Activated gamma-delta T cell treated with anti-CD3 and anti-CD28 coated beads, Interleukin-2, amount 50 U/mL, for 16 hours (primary cell): Measurements from ENCODE around the gene HDHD2.
A peak's percentile ranks its signal among the peaks of the same experiment; 100 is the strongest.
"Not testable (repeated sequence)": the region's sequence is repeated elsewhere in the genome, so short reads cannot be mapped to it uniquely, and the experiment has no call there.

Source experiments
- DNase-seq: peaks from one replicate; pipeline ENCODE4 v3.0.0-alpha.2; 2020; ENCODE audit warnings: low read depth

Gene HDHD2, protein sequence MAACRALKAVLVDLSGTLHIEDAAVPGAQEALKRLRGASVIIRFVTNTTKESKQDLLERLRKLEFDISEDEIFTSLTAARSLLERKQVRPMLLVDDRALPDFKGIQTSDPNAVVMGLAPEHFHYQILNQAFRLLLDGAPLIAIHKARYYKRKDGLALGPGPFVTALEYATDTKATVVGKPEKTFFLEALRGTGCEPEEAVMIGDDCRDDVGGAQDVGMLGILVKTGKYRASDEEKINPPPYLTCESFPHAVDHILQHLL

GRCh38 chr18:47150029-47150823 is at the start of gene HDHD2:
HDHD2 (minus strand) TSS chr18:47150500; CDS start chr18:47136439, 14,061 bp downstream.
- DNase-seq = peak; percentile 65

DNA sequence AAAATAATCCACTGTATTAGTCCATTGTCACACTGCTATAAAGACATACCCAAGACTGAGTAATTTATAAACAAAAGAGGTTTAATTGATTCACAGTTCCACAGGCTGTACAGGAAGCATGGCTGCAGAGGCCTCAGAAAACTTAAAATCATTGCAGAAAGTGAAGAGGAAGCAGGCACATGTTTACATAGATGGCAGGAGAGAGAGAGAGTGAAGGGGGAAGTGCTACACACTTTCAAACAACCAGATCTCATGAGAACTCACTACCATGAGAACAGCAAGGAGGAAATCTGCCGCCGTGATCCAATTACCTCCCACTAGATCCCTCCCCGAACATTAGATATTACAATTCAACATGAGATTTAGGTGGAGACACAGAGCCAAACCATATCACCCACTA is 45.7 kb upstream of the HDHD2 start:
- not testable (repeated sequence) for DNase-seq

GRCh38 chr18:47191961-47192360 is 41.7 kb upstream of the HDHD2 start:
- no peak for DNase-seq

DNA sequence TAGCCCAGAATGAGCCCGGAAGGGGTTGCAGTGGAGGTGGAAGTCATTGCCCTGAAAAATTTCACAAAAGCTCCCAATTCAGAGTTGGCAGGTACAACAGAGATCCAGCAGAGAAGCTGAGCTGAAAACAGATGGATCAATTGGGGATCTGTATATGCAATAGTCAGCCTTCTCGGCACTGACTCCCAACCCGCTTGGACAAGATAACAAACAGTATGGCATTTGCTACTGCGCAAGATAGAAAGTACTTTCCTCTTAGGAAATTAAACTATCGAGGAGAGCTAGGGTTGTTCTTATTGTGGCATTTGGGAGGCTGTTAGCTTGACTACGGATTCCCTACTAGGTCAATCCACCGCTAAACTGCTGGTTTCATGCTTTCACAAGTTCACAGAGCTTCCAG is 37.4 kb upstream of the HDHD2 start:
- DNase-seq = no peak

GRCh38 chr18:47184419-47185050 is 34.2 kb upstream of the HDHD2 start:
- DNase-seq = no peak

DNA sequence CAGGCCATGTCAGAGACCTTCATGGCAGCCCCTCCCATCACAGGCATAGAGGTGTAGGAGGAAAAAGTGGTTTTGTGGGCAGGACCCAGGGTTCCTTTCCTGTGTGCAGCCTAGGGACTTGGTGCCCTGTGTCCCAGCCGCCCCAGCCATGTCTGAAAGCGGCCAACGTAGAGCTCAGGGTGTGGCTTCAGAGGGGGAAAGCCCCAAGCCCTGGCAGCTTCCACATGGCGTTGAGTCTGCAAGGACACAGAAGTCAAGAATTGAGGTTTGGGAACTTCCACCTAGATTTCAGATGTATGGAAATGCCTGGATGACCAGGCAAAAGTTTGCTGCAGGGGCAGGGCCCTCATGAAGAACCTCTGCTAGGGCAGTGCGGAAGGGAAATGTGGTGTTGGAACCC is 31.9 kb upstream of the HDHD2 start:
- DNase-seq = not testable (repeated sequence)

GRCh38 chr18:47180765-47181164 is 30.5 kb upstream of the HDHD2 start:
- DNase-seq = no peak

DNA sequence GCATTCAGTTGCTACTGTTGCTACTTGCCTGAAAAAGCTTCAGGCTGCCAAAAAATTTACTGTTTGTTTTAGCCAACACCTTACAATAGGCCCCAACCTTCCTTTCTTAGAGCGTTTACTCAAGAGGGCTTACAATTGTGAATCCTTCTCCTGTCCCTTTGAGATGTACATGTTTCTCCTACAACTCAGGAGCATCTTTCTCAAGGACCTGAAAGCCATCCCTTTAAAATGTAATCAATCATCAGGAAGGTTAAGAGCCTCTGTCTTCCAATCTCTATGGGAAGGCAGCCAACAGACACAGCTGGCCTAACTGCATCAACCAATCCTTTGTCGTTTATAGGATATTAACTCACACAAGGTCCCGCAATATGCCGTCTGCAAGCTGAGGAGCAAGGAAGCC is 29.2 kb upstream of the HDHD2 start:
- no peak for DNase-seq

- peak; percentile 86 for DNase-seq
These were observed 25.7 kb upstream of the HDHD2 start, which contains the start of gene IER3IP1 for GRCh38 chr18:47175898-47176575. IER3IP1 (minus strand) TSS chr18:47176364; CDS start chr18:47176277, 87 bp downstream.

- no peak for DNase-seq
These were observed 25.1 kb upstream of the HDHD2 start for GRCh38 chr18:47175283-47175897.

GRCh38 chr18:47174545-47175116 is 24.3 kb upstream of the HDHD2 start:
- no peak for DNase-seq

GRCh38 chr18:47172476-47172875 is 22.2 kb upstream of the HDHD2 start:
- DNase-seq = no peak

DNA sequence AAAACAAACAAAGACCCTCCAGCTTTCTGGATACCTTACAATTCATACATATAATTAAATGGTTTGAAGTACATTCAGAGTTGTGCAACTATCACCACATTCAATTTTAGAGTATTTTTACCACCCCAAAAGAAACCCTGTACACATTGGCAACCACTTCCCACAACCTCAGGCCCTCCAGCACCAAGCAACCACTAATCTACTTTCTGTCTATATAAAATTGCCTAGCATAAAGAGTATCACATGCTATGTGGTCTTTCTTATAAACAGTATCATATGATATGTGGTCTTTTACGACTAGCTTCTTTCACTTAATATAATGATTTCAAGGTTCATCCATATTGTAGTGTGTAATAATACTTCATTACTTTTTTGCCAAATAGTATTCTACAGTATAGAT is 18.6 kb upstream of the HDHD2 start:
- DNase-seq = no peak

DNA sequence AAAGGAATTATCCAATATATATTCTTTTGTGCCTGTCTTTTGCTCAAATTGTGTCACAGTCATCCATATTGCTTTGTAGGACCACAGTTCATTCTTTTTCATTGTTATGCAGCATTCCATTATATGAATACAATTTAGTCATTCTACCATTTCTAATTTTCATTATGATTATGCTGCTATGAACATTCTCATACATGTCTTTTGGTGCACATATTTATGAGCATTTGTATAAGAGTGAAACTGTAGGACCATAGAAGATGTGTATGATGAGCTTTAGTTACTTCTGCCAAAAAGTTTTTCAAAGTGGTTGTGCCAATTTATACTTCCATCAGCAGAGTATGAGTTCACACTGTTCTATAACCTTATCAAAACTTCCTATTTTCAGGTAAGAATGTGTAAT is 18.2 kb upstream of the HDHD2 start:
- DNase-seq = no peak

DNA sequence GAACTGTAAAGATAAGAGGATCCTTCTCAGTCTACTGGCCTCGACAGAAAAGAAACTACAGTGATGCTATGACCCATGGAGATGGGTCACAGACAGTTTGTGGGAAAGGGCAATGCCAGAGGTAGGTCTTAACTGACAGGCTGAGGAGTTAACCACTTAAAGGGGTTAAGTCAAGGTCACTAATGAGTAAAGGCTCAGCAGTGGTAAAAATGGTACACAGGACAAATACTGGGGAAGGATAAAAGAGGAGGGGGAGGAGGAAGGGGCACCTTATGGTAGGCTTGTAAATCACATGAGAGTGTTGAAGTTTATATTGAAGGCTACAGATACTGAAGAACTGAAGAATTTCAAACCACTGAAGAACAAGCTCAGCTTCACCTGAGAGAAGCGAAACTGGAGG is 16.0 kb upstream of the HDHD2 start:
- no peak for DNase-seq

DNA sequence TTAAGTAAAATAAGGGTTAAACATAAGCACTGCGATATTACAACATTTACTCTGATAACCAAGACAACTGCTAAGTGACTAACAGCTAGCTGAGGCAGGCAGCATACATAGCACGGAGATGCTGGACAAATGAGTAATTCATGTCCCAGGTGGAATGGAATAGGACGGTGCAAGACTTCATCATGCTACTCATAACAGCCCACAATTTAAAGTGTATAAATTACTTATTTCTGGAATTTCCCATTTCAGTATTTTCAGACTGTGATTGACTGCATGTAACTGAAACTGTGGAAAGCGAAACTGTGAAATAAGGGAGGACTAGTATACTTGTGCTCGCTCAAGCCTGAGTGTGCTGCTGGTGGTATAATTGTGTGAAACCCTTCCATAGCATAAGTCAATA is 12.9 kb upstream of the HDHD2 start:
- DNase-seq = no peak

- no peak for DNase-seq
These were observed 10.0 kb upstream of the HDHD2 start for GRCh38 chr18:47160256-47160655.

DNA sequence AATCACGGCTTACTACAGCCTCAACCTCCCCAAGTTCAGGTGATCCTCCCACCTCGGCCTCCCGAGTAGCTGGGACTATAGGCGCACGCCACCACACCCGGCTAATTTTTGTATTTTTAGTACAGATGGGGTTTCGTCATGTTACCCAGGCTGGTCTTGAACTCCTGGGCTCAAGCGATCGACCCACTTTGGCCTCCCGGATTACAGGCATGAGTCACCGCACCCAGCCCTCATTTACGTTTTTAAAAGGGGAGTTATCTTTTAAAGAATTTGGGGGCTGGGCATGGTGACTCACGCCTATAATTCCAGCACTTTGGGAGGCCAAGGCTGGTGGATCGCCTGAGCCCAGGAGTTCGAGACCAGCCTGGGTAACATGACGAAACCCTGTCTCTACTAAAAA is 8.1 kb upstream of the HDHD2 start:
- DNase-seq = not testable (repeated sequence)

DNA sequence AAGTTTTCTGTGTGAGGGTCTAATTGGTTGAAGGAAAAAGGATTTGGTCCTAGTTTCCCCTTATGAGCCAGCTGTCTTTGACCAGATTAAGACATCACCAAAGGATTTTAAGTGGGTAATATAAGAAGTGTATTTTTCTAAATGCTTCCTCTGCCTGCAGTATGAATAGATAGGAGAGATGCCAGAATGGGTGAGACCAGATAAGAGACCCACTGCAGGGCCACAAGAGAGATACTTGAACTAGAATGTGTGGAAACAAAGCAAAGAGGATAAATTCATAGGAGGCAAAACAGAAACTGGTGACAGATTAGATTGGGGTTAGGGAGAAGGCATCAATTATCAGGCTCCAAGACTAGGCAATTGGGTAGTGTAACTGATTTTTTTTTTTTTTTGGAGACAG is 1.1 kb upstream of the HDHD2 start:
- DNase-seq = no peak

DNA sequence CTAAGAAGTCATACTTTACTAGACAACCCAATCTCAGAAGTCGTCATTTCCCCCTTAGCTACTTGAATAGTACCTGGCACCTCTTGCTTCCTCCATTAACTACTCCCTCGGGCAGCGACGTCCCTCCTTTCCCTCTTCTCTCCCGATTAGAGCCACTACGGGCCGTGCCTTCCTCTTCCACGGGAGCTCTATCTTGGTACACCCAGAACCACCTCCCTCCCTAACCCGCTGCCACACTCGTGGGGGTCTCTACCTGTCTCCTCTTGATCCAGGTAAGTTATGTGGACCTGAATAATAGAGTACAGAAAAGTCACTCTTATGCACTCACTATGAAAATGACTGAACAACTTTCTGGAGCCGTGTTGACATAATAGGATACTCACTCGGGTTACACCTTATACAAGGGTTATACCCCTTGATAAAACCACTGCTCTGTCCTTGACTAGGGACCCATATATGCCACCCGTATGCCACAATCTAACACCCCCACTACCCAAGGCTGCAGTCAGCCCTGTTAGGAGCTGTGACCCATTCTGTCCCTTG is 595 bp upstream of the HDHD2 start:
- no peak for DNase-seq

DNA sequence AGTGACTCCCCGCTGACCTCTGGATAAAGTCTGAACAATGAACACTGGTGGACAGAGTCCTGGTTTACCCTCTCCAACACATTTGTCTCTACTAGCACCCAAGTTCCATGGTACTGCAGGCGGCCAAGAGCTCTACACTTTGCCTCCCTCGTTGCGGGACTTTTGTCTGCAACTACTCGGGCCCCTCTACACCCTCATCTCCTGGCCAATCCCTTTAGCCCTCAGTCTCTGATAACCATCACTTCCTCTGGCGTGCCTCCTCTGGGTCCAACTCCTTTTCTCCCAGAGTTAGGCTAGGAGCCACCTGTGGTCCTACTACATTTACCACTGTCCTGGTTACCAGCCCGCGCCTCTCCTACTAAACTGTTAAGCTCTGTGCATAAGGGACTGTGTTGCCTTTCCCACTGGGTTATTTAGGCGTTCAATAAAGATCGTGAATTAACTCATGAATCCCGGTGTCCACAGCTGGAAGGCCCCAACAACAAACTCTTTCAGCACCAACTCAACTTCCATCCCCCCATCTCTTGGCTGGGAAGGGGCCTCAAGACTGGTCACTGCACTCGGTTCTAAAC is 757 bp downstream of the HDHD2 start:
- DNase-seq = no peak
